B cell (primary cell): ENCODE results near the gene EYA3.

Source experiments
- EZH2 ChIP-seq: IDR thresholded peaks from 2 replicates; pipeline ENCODE4 v1.6.1; 2012; ENCODE audit warnings: borderline replicate concordance, low read depth, mild to moderate bottlenecking, moderate library complexity, low read length; ENCODE audit not compliant: insufficient read depth, poor library complexity, severe bottlenecking
- TF ChIP-seq, protein P1 (sequence below): fragments of 200-600 bp; IDR thresholded peaks from one replicate; pipeline ENCODE4 v1.8.0; 2022; ENCODE audit warnings: antibody characterized with exemption, mild to moderate bottlenecking

DNA sequence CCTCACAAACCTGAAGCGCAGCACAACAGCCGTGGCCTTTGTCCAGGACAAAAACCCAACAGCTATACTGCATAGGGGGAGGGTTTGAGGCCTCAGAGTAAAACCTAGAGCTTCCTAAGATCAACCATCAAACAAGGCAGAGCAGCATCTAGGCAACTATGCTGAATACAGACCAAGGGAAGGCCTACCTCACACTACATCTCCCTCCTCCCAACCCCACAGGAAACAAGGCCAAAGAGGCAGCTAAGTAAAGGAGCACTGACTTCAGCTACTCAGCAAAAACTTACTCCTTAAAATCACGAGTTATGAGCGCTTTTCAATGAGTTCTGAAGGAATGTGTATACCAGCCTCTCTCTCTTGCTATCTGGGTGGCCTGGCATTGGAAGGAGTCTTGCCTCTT is 116.3 kb downstream of the EYA3 start:
- TF ChIP-seq EZH2, result no peak
- TF ChIP-seq, protein P1, sequence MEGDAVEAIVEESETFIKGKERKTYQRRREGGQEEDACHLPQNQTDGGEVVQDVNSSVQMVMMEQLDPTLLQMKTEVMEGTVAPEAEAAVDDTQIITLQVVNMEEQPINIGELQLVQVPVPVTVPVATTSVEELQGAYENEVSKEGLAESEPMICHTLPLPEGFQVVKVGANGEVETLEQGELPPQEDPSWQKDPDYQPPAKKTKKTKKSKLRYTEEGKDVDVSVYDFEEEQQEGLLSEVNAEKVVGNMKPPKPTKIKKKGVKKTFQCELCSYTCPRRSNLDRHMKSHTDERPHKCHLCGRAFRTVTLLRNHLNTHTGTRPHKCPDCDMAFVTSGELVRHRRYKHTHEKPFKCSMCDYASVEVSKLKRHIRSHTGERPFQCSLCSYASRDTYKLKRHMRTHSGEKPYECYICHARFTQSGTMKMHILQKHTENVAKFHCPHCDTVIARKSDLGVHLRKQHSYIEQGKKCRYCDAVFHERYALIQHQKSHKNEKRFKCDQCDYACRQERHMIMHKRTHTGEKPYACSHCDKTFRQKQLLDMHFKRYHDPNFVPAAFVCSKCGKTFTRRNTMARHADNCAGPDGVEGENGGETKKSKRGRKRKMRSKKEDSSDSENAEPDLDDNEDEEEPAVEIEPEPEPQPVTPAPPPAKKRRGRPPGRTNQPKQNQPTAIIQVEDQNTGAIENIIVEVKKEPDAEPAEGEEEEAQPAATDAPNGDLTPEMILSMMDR, result no peak
